H1 (cell line): Measurements from ENCODE around the gene C7orf25. TPM values are rescaled to one million over a fixed set of nuclear protein-coding genes. Genes with fewer than 3 reads are reported as not detected.

ENCODE experiments used
- CBX5 ChIP-seq: fragments of 300-800, 300-1000 bp; sonication (generic); IDR thresholded peaks from 2 replicates; pipeline ENCODE4 v1.7.1; 2016; ENCODE audit warnings: antibody characterized with exemption, low read length, low read depth
- CBX8 ChIP-seq: fragments of 300-800, 300-1000 bp; sonication (generic); IDR thresholded peaks from 2 replicates; pipeline ENCODE4 v1.7.1; 2016; ENCODE audit warnings: low read depth, low read length, borderline replicate concordance
- RBBP5 ChIP-seq: IDR thresholded peaks from 2 replicates; pipeline ENCODE4 v1.7.1; 2012; ENCODE audit warnings: low read depth, mild to moderate bottlenecking, inconsistent platforms, low read length, moderate library complexity, borderline replicate concordance
- TAF7 ChIP-seq: optimal IDR thresholded peaks from 2 replicates; pipeline ENCODE3; 2011; ENCODE audit warnings: low read depth, mild to moderate bottlenecking, inconsistent platforms, low read length, moderate library complexity, borderline replicate concordance
- polyA plus RNA-seq, 7 experiments: library from polyadenylated mRNA; depleted of rRNA in 3 of 7; stranded (reverse) in 5 of 7; unstranded in 2 of 7; fragments of >200 nt in 5 of 7; fragments of 200-250 nt in 2 of 7; gene quantifications; 1 replicate in 5 of 7; 2 replicates in 1 of 7; 4 replicates in 1 of 7; pipeline versions ENCODE4 v1.2.1 to v1.2.3, GENCODE V29; 2011 to 2013; ENCODE audit warnings: missing spikeins in 2 of 7, mixed read lengths in 2 of 7
- total RNA-seq: library from RNA; stranded (reverse); fragmentation: NEBNext Ultra II Directional; extraction: Animal tissue kit (Norgen Biotek cat#: 25700); gene quantifications from 2 replicates; pipeline ENCODE4 v1.2.1, GENCODE V29; 2021
- TF ChIP-seq, protein P1 (sequence below): IDR thresholded peaks from 2 replicates; pipeline ENCODE4 v1.6.1; 2012; ENCODE audit warnings: inconsistent platforms

The C7orf25 gene
- total and polyA plus RNA-seq, 2 of the 8 experiments (the other 6 are each of a cell fraction or from before 2014, with no cell fraction given) = 0.70 to 4.5 TPM

DNA sequence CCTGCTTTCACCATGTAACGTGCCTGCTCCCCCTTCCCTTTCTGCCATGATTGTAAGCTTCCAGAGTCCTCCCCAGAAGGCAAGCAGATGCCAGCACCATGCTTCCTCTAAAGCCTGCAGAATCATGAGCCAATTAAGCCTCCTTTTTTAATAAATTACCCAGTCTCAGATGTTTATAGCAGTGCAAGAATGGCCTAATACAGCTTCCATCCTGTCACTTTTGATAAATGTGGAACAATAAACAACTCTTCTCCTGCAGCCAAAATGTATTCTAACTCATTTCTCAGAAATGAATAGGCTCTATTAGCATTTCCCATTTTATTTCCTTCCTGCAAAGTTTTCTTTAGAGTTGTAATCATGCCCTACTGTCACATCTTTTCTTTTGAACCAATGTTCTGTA, 43.4 kb downstream of the C7orf25 start (continued):
- no peak for TF ChIP-seq CBX5
- TF ChIP-seq, protein P1, sequence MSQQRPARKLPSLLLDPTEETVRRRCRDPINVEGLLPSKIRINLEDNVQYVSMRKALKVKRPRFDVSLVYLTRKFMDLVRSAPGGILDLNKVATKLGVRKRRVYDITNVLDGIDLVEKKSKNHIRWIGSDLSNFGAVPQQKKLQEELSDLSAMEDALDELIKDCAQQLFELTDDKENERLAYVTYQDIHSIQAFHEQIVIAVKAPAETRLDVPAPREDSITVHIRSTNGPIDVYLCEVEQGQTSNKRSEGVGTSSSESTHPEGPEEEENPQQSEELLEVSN = no peak
- TF ChIP-seq CBX8 = no peak
- no peak for TF ChIP-seq TAF7
- no peak for TF ChIP-seq RBBP5
- TF ChIP-seq, all 59 proteins: peak for 0

Other genes with a start within 250 kb of the C7orf25 start
- 243 and 259 TPM in 2 replicates for gene PSMA2, start 20.1 kb upstream of the C7orf25 start, total RNA-seq
- 92.8 and 211 TPM in 2 replicates for gene PSMA2, start 20.1 kb upstream of the C7orf25 start, polyA plus RNA-seq (2011; rRNA removed)
- 94.0 and 97.2 TPM in 2 replicates for gene MRPL32, start 20.3 kb upstream of the C7orf25 start, total RNA-seq
- gene MRPL32, start 20.3 kb upstream of the C7orf25 start, polyA plus RNA-seq (2011; rRNA removed) = 40.2 and 50.9 TPM in 2 replicates
- 10.5 and 12.7 TPM in 2 replicates for gene HECW1, start 200.6 kb upstream of the C7orf25 start, total RNA-seq
- gene HECW1, start 200.6 kb upstream of the C7orf25 start, polyA plus RNA-seq (2011; rRNA removed) = 2.9 and 5.8 TPM in 2 replicates